HG03025 (cell line): ENCODE measurements around the gene RIOK1.
A peak's percentile ranks its signal among the peaks of the same experiment; 100 is the strongest.
"Not testable (repeated sequence)": the region's sequence is repeated elsewhere in the genome, so short reads cannot be mapped to it uniquely, and the experiment has no call there.

ENCODE experiments used
- ATAC-seq: cut with Tn5 transposase; IDR thresholded peaks from one replicate; pipeline ENCODE4 v1.9.1; 2021; ENCODE audit warnings: mild to moderate bottlenecking, moderate library complexity; ENCODE audit not compliant: unreplicated experiment, low FRiP score

The RIOK1 gene

GRCh38 chr6:7389451-7390225 is at the start of gene RIOK1, which contains the start of gene CAGE1:
RIOK1 (plus strand) TSS chr6:7389808; CDS start chr6:7390003, 195 bp downstream.
CAGE1 (minus strand) TSS chr6:7389742; CDS start chr6:7387173, 2,569 bp downstream.
- ATAC-seq, result peak; percentile 96

DNA sequence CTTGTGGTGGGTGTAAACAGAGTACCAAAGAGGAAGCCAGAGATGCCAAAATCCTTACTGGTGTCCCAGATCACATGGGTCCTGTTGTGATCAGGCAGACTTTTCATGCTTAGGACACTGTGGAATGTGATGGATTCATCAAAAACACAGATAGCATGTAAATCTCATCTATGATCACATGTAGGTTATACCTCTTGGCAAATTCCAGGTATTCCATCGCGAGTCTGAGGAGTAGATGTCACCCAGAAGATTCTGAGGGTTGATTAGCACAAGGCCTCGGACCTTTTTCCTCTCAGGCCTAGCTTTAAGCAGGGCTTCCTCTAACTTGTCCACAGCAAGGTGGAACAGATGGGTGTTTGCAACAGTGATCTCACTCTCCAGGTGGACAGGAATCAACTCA is 48.3 kb upstream of the RIOK1 start:
- ATAC-seq, result no peak

GRCh38 chr6:7341989-7342742 is 47.4 kb upstream of the RIOK1 start:
- no peak for ATAC-seq

DNA sequence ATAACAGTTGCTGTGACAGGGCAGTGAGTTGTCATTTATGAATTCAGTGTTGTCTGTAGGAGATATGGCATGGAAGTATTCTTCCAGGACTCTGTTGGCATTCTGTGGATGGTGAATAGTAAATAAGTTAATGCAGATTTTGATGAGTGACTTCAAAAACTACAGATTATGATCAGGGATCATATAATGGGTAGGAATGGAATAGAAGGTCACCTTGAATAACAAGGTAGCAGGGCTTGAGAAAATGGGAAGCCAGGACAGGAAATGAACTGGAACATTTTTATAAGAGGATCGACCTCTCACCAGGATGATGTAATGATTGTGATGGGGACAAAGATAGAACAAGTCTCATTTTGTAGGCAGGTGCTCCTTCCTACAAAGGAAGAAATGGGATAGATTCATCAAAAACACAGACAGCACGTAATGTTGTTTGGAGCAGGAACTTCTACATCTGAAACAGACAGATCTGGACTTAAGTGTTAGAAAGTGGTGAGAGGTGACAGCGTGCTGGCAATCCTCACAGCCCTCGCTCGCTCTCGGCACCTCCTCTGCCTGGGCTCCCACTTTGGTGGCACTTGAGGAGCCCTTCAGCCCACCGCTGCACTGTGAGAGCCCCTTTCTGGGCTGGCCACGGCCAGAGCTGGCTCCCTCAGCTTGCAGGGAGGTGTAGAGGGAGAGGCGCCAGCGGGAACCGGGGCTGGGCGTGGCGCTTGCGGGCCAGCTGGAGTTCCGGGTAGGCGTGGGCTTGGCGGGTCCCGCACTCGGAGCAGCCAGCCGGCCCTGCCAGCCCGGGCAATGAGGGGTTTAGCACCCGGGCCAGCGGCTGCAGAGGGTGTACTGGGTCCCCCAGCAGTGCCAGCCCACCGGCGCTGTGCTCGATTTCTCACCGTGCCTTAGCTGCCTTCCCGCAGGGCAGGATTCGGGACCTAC is 45.8 kb upstream of the RIOK1 start:
- no peak for ATAC-seq

DNA sequence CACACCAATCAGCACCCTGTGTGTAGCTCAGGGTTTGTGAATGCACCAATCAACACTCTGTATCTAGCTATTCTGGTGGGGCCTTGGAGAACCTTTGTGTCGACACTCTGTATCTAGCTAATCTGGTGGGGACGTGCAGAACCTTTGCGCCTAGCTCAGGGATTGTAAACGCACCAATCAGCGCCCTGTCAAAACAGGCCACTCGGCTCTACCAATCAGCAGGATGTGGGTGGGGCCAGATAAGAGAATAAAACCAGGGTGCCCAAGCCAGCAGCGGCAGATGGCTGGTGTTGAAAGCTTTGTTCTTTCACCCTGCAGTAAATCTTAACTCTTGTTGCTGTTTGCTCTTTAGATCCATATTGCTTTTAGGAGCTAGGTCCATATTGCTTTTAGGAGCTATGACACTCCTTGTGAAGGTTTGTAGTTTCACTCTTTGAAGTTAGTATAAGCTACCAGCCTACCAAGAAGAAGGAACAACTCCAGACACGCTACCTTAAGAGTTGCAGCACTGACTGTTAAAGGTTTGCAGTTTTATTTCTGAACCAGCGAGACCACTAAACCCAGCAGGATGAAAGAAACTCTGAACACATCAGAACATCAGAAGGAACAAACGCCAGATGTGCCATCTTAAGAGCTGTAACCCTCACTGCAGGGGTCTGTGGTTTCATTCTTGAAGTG is 44.7 kb upstream of the RIOK1 start:
- not testable (repeated sequence) for ATAC-seq

GRCh38 chr6:7347551-7347997 is 42.0 kb upstream of the RIOK1 start:
- ATAC-seq, result not testable (repeated sequence)

GRCh38 chr6:7350591-7350990 is 39.0 kb upstream of the RIOK1 start:
- ATAC-seq, result not testable (repeated sequence)

- ATAC-seq, result not testable (repeated sequence)
These were observed 37.7 kb upstream of the RIOK1 start for GRCh38 chr6:7351916-7352315.

DNA sequence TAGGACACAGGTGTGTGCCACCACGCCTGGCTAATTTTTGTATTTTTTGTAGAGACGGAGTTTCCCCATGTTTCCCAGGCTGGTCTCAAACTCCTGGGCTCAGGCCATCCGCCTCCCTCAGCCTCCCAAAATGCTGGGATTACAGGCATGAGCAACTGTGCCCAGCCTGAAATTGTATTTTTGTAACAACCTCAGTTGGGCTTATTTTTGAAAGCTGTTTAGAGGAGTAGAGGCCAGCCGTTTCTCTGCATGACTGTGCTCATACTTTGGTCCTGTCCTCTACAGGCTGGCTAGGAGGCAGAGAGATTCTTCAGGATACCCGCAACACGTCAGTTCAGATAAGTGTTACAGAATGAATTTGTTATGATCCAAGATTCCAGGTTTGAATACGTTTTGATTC is 22.2 kb upstream of the RIOK1 start:
- ATAC-seq, result no peak

DNA sequence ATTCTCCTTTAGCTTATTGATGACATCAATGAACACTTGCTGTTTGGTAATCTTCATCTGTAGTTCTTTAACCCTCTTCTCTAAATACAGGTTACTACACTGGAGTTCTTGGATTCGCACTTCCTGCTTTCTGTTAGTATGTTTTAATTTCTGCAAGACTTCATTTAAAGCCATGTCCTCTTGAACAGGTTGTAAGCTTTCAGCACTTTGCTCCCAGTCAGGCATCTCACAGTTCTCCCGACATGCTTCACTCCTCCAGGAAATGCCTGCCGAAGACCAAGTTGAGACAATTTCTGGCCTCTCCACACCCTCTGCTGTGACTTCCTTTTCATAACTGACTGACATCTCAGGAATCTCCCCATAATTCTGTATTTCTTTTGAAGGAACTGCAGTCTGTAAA is 15.9 kb upstream of the RIOK1 start:
- no peak for ATAC-seq

DNA sequence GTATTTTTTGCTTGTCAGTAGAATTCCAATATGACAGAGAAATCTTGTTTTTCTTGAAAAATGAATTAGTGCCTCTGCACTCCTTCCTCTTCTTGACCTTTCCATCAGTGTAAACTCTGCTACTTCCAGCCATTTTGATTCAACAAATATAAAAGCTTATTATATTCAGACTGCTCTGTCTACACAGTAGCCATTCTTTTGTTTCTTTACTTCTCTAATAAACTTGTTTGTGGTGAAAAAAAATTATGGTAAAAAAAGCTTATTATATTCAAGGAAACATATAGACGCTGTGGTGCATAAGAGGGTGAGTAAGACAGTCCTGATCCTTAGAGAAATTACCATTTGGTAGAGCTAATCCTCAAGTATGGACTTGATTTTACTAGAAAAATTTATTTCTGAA is 11.6 kb upstream of the RIOK1 start:
- ATAC-seq, result no peak

DNA sequence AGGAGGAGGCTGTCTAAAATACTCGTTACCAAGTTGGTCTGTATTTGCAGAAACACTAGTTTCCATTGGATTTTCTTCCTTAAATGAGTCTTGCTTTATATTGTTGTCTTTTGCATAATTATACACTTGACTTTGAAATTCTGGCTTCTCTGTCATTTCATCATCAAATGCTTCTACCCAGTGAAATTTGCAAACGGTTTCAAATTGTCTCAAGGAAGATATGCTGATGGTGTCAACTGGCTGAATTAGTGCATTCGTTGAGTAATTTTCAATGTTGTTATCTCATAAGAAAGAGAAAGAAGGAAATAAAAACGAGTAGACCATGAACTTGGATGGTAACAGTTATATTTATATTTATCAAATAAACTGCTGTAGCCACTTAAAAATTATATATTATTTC is 10.9 kb upstream of the RIOK1 start:
- no peak for ATAC-seq

GRCh38 chr6:7381092-7381491 is 8.5 kb upstream of the RIOK1 start:
- no peak for ATAC-seq

GRCh38 chr6:7389162-7389450 is 502 bp upstream of the RIOK1 start:
- no peak for ATAC-seq

DNA sequence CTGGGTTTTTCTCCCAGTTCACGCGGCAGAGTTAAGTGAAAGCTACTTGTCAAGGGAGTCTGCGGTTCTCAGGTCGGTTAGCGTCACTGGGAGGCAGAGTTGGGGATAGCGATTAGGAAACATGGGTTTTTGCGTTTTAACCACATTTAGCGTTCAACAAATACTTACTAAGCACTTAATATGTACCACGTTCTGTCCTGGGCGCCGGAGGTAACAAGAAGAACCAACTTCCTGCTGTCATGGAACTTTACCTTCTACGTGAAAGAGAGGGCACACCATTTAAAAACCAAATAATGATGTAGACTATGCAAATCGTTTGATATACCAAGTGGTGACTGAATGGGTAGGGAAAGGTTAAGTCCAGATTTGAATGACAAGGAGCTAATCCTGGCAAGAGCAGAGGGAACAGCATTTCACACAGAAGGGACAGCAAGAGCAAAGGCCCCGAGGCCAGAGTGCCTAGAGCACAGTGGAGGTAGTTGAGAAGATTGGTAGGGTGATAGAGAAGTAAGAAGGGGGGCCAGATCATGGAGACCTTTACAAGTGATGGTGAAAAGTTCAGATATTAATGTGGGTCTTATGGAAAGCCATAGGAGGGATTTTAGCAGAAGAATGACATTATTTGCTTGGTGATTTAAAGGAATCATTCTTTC is 744 bp downstream of the RIOK1 start:
- ATAC-seq, result peak; percentile 13

GRCh38 chr6:7391151-7391550 is 1.5 kb downstream of the RIOK1 start:
- no peak for ATAC-seq

GRCh38 chr6:7392402-7392801 is 2.8 kb downstream of the RIOK1 start:
- ATAC-seq, result no peak

DNA sequence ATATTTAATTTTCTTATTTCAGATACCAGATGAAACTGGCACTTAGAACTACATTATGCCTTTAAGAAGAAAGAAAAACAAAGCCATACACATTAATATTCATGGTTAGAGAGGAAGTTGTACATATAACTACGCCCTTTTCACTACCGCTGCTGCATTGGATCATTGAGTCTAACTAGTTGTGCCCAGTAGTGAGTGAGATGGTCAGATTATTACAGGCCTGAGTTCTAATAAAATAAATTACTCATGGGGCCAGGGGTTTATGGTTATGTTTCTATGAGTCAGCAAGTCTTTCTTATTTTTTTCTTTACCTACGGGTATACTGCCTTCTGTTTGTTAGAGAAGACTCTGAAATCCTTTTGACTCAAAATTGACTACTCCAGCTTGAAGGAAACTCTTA is 11.5 kb downstream of the RIOK1 start:
- ATAC-seq, result no peak

DNA sequence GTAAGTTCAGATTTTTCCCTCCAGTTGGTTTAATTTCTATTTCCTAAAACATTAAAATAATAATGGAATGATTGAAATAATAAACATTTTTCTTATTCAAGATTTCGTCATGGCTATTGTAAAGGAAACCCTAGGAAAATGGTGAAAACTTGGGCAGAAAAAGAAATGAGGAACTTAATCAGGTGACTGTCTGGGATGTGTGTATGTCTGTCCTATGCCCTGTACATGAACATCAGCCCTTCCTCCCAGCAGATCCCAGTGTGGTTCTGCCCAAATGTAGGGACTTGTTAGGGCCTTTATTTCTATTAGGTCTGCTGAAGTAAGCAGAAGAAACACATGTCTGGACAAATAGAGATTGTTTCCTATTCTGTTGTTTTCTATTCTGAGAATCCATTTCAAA is 13.1 kb downstream of the RIOK1 start:
- no peak for ATAC-seq

DNA sequence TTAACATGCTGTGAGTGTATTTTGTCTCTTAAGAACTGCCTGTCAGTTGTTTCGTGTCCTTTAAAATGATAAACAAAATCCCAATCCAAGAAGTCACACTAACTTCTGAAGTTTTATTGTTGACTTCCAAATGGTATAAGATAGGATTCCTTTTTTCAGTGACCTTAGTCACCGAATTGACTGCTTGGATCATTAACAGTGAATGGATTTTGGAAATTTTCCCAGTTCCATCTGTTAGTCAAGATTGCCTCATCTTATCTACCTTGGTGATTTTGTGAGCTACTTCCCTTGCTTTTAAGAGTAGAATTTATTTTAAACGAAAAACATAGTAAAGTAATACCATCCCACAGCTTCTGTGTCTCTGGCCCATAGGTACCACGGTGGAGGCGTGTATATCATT is 14.9 kb downstream of the RIOK1 start:
- no peak for ATAC-seq
